B cell (primary cell): ENCODE data around the gene SEC61A1. TPM values are rescaled to one million over a fixed set of nuclear protein-coding genes. Genes with fewer than 3 reads are reported as not detected.

ENCODE experiments used
- ATAC-seq: fragments of 200-7000 bp; cut with Tn5 transposase; one replicate; pipeline ENCODE4 v1.10.0; 2021; ENCODE audit warnings: low read depth, mild to moderate bottlenecking, moderate number of reproducible peaks, moderate library complexity
- CTCF ChIA-PET: fragments of 350-600 bp; sonication (Branson Sonifier 250); formaldehyde crosslinking; loops from one replicate; lab custom pipeline; 2021; ENCODE audit warnings: antibody characterized with exemption, inconsistent platforms; lab: Charles Lee
- POLR2A ChIA-PET: fragments of 350-600 bp; sonication (Branson Sonifier 250); formaldehyde crosslinking; loops from one replicate; lab custom pipeline; 2021; ENCODE audit warnings: antibody characterized with exemption; lab: Charles Lee
- DNase-seq: peaks from one replicate; pipeline ENCODE4 v3.0.0; 2013
- H2AFZ ChIP-seq: 2 replicates; pipeline ENCODE4 v1.6.1; 2012; ENCODE audit warnings: mild to moderate bottlenecking, low read depth, low read length; ENCODE audit not compliant: insufficient read depth, poor library complexity, severe bottlenecking
- H3K27ac ChIP-seq, 2 donors: 1 replicate in 1 of 2; 2 replicates in 1 of 2; pipeline ENCODE4 v1.5.1; 2012 to 2013; ENCODE audit warnings: low read length in 2 of 2, mild to moderate bottlenecking in 2 of 2, moderate library complexity in 1 of 2
- H3K27me3 ChIP-seq, 4 experiments: fragments of 200-600 bp in 1 of 4; sonication (generic) in 1 of 4; replicated peaks in 1 of 4; 1 replicate in 2 of 4; 2 replicates in 2 of 4; pipeline versions ENCODE4 v1.6.1 to v1.7.0; 2013 to 2016; ENCODE audit warnings: low read length in 3 of 4, mild to moderate bottlenecking in 2 of 4, mixed read lengths in 1 of 4, moderate library complexity in 1 of 4; ENCODE audit not compliant: insufficient read depth in 4 of 4, control insufficient read depth in 3 of 4; ENCODE audit errors: control extremely low read depth in 1 of 4
- H3K36me3 ChIP-seq, 2 experiments: replicated peaks in 1 of 2; 1 replicate in 1 of 2; 2 replicates in 1 of 2; pipeline versions ENCODE4 v1.6.1 to v1.7.1; 2013; ENCODE audit warnings: low read length in 1 of 2; ENCODE audit not compliant: insufficient read depth in 2 of 2, control insufficient read depth in 1 of 2; ENCODE audit errors: control extremely low read depth in 1 of 2, extremely low read depth in 1 of 2
- H3K4me1 ChIP-seq, 2 donors: fragments of 200-600 bp in 1 of 2; sonication (generic) in 1 of 2; 1 replicate in 1 of 2; 2 replicates in 1 of 2; pipeline versions ENCODE4 v1.5.1 to v1.6.1; 2013 to 2017; ENCODE audit warnings: low read length in 2 of 2; ENCODE audit not compliant: control insufficient read depth in 2 of 2, insufficient read depth in 2 of 2
- H3K4me2 ChIP-seq: replicated peaks from 2 replicates; pipeline ENCODE3; 2012; ENCODE audit warnings: mild to moderate bottlenecking, low read depth, low read length; ENCODE audit not compliant: poor library complexity, severe bottlenecking
- H3K4me3 ChIP-seq, 5 experiments: fragments of 200-600 bp in 1 of 5; sonication (generic) in 1 of 5; 1 replicate in 3 of 5; 2 replicates in 2 of 5; pipeline versions ENCODE4 v1.5.1 to v1.7.0; 2011 to 2016; ENCODE audit warnings: low read length in 4 of 5, mild to moderate bottlenecking in 4 of 5, low read depth in 2 of 5, control low read depth in 1 of 5, moderate library complexity in 1 of 5; ENCODE audit not compliant: insufficient read depth in 1 of 5; ENCODE audit errors: control extremely low read depth in 1 of 5, extremely low read depth in 1 of 5
- H3K79me2 ChIP-seq: fragments of 200-600 bp; sonication (generic); one replicate; pipeline ENCODE4 v1.6.0; 2016; ENCODE audit warnings: low read length; ENCODE audit not compliant: control insufficient read depth, insufficient read depth
- H3K9ac ChIP-seq: fragments of 200-600 bp; sonication (generic); 2 replicates; pipeline ENCODE4 v1.6.1; 2017; ENCODE audit warnings: mild to moderate bottlenecking, low read length, moderate library complexity
- H3K9me3 ChIP-seq, 3 donors: one replicate each; pipeline versions ENCODE4 v1.6.1 to v1.7.1; 2013; ENCODE audit warnings: low read length in 2 of 3; ENCODE audit not compliant: control insufficient read depth in 2 of 3, insufficient read depth in 1 of 3; ENCODE audit errors: control extremely low read depth in 1 of 3
- H4K20me1 ChIP-seq: 2 replicates; pipeline ENCODE4 v1.6.0; 2012; ENCODE audit warnings: mild to moderate bottlenecking, low read length; ENCODE audit not compliant: insufficient read depth, control insufficient read depth, poor library complexity, severe bottlenecking
- H3K27ac Mint-ChIP-seq: one replicate; pipeline ENCODE4 v1.8.0; 2021; ENCODE audit warnings: mixed read lengths
- H3K27me3 Mint-ChIP-seq: one replicate; pipeline ENCODE4 v1.8.0; 2021; ENCODE audit warnings: mixed read lengths
- H3K4me1 Mint-ChIP-seq: one replicate; pipeline ENCODE4 v1.8.0; 2021; ENCODE audit warnings: mixed read lengths
- H3K4me3 Mint-ChIP-seq: one replicate; pipeline ENCODE4 v1.8.0; 2021; ENCODE audit warnings: mixed read lengths
- H3K9me3 Mint-ChIP-seq: one replicate; pipeline ENCODE4 v1.8.0; 2022; ENCODE audit warnings: mixed read lengths; ENCODE audit not compliant: insufficient read depth
- EZH2 ChIP-seq: IDR thresholded peaks from 2 replicates; pipeline ENCODE4 v1.6.1; 2012; ENCODE audit warnings: borderline replicate concordance, low read depth, mild to moderate bottlenecking, moderate library complexity, low read length; ENCODE audit not compliant: insufficient read depth, poor library complexity, severe bottlenecking
- WGBS: methylation state at CpG from one replicate; pipeline ENCODE4 v1.1.5; 2013; ENCODE audit warnings: missing lambda C conversion rate; ENCODE audit not compliant: insufficient coverage; 5-methylcytosine and 5-hydroxymethylcytosine counted together
- intact Hi-C: fragments of 100-400 bp; cut with micrococcal nuclease; formaldehyde crosslinking; loops from one replicate; pipeline ENCODE4 v1.10.0; 2022
- polyA plus RNA-seq: library from polyadenylated mRNA; depleted of rRNA; stranded (reverse); fragments of >200 nt; gene quantifications from 2 replicates; pipeline ENCODE4 v1.2.3, GENCODE V29; 2012
- total RNA-seq, 2 donors: library from RNA; stranded (reverse); fragments of 120-200 nt in 1 of 2; gene quantifications; 1 replicate in 1 of 2; 2 replicates in 1 of 2; pipeline versions ENCODE4 v1.2.3 to v1.2.4, GENCODE V29; 2013 to 2022
- TF ChIP-seq, protein P1 (sequence below): fragments of 200-600 bp; IDR thresholded peaks from one replicate; pipeline ENCODE4 v1.8.0; 2022; ENCODE audit warnings: antibody characterized with exemption, mild to moderate bottlenecking

The SEC61A1 gene
- total and polyA plus RNA-seq, 2 donors (not counting 1 experiment from before 2014, with no cell fraction given), result 48.4 to 79.4 TPM

DNA sequence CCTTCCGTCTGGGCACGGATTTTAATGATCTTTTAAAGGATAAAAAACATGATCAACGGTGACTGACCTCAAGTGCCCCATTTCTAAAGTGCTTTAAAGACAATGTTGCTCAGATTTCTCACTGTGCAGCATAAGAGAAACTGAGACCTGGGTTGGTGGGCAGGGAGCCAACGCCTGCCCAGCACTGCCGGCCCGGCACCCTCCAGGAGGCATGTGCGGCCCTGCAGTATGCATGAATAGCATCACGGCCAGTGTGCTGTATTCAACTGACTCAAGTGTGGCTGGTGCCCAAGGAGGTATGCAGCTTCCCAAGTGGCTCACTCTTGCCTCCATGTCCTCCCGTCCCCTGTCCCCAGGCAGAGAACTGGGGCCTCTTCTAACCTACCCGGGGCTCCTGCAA, 30.3 kb downstream of the SEC61A1 start:
- no peaks in the 10 kb centered on the region for H3K27me3 ChIP-seq
- peaks cover under 1 to 4% of the 10 kb centered on the region in 2 donors for H3K4me1 ChIP-seq
- ChIA-PET CTCF (interaction anchor here (1.5 kb wide), 1 partner anchor 13 kb away, joined by 4 read pairs; no protein-coding TSS in a partner anchor), POLR2A (no interaction called here)
- no peak overlapping the region for H3K27ac Mint-ChIP-seq
- no peak overlapping the region for H3K27ac ChIP-seq
- no peak for TF ChIP-seq EZH2
- TF ChIP-seq, protein P1, sequence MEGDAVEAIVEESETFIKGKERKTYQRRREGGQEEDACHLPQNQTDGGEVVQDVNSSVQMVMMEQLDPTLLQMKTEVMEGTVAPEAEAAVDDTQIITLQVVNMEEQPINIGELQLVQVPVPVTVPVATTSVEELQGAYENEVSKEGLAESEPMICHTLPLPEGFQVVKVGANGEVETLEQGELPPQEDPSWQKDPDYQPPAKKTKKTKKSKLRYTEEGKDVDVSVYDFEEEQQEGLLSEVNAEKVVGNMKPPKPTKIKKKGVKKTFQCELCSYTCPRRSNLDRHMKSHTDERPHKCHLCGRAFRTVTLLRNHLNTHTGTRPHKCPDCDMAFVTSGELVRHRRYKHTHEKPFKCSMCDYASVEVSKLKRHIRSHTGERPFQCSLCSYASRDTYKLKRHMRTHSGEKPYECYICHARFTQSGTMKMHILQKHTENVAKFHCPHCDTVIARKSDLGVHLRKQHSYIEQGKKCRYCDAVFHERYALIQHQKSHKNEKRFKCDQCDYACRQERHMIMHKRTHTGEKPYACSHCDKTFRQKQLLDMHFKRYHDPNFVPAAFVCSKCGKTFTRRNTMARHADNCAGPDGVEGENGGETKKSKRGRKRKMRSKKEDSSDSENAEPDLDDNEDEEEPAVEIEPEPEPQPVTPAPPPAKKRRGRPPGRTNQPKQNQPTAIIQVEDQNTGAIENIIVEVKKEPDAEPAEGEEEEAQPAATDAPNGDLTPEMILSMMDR, result no peak
- no peak overlapping the region for H3K4me3 Mint-ChIP-seq
- peaks cover 0 to 50% of the 10 kb centered on the region in 2 experiments for H3K36me3 ChIP-seq
- no peak overlapping the region for H2AFZ ChIP-seq
- 97% methylated on average over 8 of the region's 10 CpGs for WGBS
- no peaks in the 10 kb centered on the region for H4K20me1 ChIP-seq
- intact Hi-C loops, result no loop called here
- H3K27me3 Mint-ChIP-seq, result no peaks in the 10 kb centered on the region
- H3K4me1 Mint-ChIP-seq, result peaks cover 2% of the 10 kb centered on the region
- DNase-seq, result no peak
- no peaks in the 10 kb centered on the region for H3K9me3 ChIP-seq
- no peak overlapping the region for H3K9ac ChIP-seq
- H3K9me3 Mint-ChIP-seq, result no peaks in the 10 kb centered on the region
- no peaks in the 10 kb centered on the region for H3K79me2 ChIP-seq
- no peak overlapping the region for H3K4me3 ChIP-seq
- H3K4me2 ChIP-seq, result no peak overlapping the region
- no peak for ATAC-seq

DNA sequence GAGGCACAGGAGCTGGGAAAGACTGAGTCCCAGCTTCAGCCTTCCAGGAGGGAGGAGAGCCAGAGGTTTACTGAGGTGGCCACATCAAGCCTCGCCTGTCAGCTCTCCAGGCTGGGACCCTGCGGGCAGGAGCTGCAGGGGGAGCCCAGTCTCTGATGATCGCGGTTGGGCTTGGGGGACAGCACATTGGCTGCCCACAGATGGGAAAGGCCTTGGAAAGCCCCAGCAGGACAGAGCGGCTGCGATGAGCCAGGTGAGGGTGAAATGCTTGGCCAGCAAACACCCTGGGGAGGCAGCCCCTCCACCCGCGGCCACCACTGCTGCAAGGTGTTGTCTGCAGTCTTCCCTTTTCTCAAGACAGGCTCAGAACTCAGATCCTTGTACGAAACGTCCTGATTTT, 31.2 kb downstream of the SEC61A1 start:
- peaks cover 0 to 53% of the 10 kb centered on the region in 2 experiments for H3K36me3 ChIP-seq
- intact Hi-C loops, result no loop called here
- Mint-ChIP-seq H3K4me1 (no peaks in the 10 kb centered on the region), H3K27ac (no peak overlapping the region), H3K27me3 (no peaks in the 10 kb centered on the region), H3K9me3 (no peaks in the 10 kb centered on the region), H3K4me3 (no peak overlapping the region)
- ChIA-PET POLR2A (no interaction called here), CTCF (no interaction called here)
- H2AFZ ChIP-seq, result no peak overlapping the region
- no peak for DNase-seq
- no peak overlapping the region for H3K9ac ChIP-seq
- H3K4me2 ChIP-seq, result no peak overlapping the region
- ATAC-seq, result no peak
- TF ChIP-seq EZH2, result no peak
- TF ChIP-seq, protein P1, result no peak
- no peaks in the 10 kb centered on the region for H3K4me1 ChIP-seq
- H3K27ac ChIP-seq, result no peak overlapping the region
- H3K4me3 ChIP-seq, result no peak overlapping the region
- H3K79me2 ChIP-seq, result no peaks in the 10 kb centered on the region
- H3K27me3 ChIP-seq, result no peaks in the 10 kb centered on the region
- H3K9me3 ChIP-seq, result no peaks in the 10 kb centered on the region
- H4K20me1 ChIP-seq, result no peaks in the 10 kb centered on the region
- 97% methylated on average over 10 of the region's 10 CpGs for WGBS
